Transverse colon (tissue), 4 donors: Measurements from ENCODE around the gene RAB11FIP3. TPM values are rescaled to one million over a fixed set of nuclear protein-coding genes. Genes with fewer than 3 reads are reported as not detected.

Experiments
- DNase-seq: peaks from one replicate; pipeline ENCODE4 v3.0.0-alpha.2; 2019
- H3K27ac ChIP-seq, 4 donors: fragments of 200-600 bp; sonication (generic); 2 replicates each; pipeline ENCODE4 v1.5.1; 2016 to 2018; ENCODE audit warnings: inconsistent platforms in 4 of 4
- H3K27me3 ChIP-seq: fragments of 200-600 bp; sonication (generic); 2 replicates; pipeline ENCODE4 v1.5.1; 2017; ENCODE audit warnings: inconsistent platforms
- H3K36me3 ChIP-seq, 4 donors: fragments of 200-600 bp; sonication (generic); 2 replicates each; pipeline ENCODE4 v1.5.1; 2017 to 2019; ENCODE audit warnings: inconsistent platforms in 4 of 4
- H3K4me1 ChIP-seq, 4 donors: fragments of 200-600 bp; sonication (generic); 2 replicates each; pipeline ENCODE4 v1.5.1; 2017 to 2020; ENCODE audit warnings: inconsistent platforms in 4 of 4
- H3K4me3 ChIP-seq, 4 donors: fragments of 200-600 bp; sonication (generic); 1 replicate in 1 of 4; 2 replicates in 3 of 4; pipeline versions ENCODE4 v1.5.1 to v1.6.1; 2017 to 2019; ENCODE audit warnings: inconsistent platforms in 4 of 4
- H3K9me3 ChIP-seq, 2 donors: fragments of 200-600 bp; sonication (generic); 2 replicates each; pipeline ENCODE4 v1.5.1; 2017 to 2019; ENCODE audit warnings: inconsistent platforms in 2 of 2
- EP300 ChIP-seq: sonication (generic); formaldehyde crosslinking; IDR thresholded peaks from one replicate; pipeline ENCODE4 v1.6.1; 2017; ENCODE audit warnings: antibody characterized with exemption, low read depth
- POLR2A ChIP-seq: fragments of 450-650 bp; IDR thresholded peaks from one replicate; pipeline ENCODE4 v1.6.1; 2016; ENCODE audit warnings: antibody characterized with exemption, mild to moderate bottlenecking, moderate library complexity
- POLR2AphosphoS5 ChIP-seq, 3 donors: sonication (generic); formaldehyde crosslinking; IDR thresholded peaks; one replicate each; pipeline ENCODE4 v1.6.1; 2016; ENCODE audit warnings: antibody characterized with exemption in 3 of 3
- WGBS, 2 donors: methylation state at CpG; one replicate each; pipeline ENCODE4 v1.1.5; 2018; ENCODE audit warnings: low coverage in 1 of 2; 5-methylcytosine and 5-hydroxymethylcytosine counted together
- in situ Hi-C, 4 donors: fragments of 200-750 bp; cut with MboI; loops; one replicate each; pipeline versions ENCODE4 v1.15.0 to v1.15.1; 2017; ENCODE audit warnings: low sequenced_read_pairs in 3 of 4, low pct_ligation_motif_present in 1 of 4, low pct_unique_long_range_greater_than_20kb in 1 of 4
- intact Hi-C: fragments of 100-400 bp; cut with DNase I; formaldehyde crosslinking; loops from one replicate; pipeline ENCODE4 v1.15.1; 2023; ENCODE audit warnings: low total_unique reads
- total RNA-seq, 4 donors: library from RNA; depleted of rRNA; stranded (reverse); fragments of >200 nt; gene quantifications; one replicate each; pipeline ENCODE4 v1.1.0, GENCODE V29; 2016
- TF ChIP-seq, protein P1 (sequence below), 5 experiments: fragments of 200-600 bp in 3 of 5; fragments of 450-650 bp in 2 of 5; sonication (generic) in 3 of 5; IDR thresholded peaks; 1 replicate in 2 of 5; 2 replicates in 3 of 5; pipeline ENCODE4 v1.5.1; 2016 to 2017; ENCODE audit warnings: antibody characterized with exemption in 5 of 5, inconsistent platforms in 3 of 5, mild to moderate bottlenecking in 2 of 5, moderate library complexity in 1 of 5

The RAB11FIP3 gene
- total RNA-seq, 4 donors from 2014 or later = 21.6 to 56.5 (median 42.2) TPM

DNA sequence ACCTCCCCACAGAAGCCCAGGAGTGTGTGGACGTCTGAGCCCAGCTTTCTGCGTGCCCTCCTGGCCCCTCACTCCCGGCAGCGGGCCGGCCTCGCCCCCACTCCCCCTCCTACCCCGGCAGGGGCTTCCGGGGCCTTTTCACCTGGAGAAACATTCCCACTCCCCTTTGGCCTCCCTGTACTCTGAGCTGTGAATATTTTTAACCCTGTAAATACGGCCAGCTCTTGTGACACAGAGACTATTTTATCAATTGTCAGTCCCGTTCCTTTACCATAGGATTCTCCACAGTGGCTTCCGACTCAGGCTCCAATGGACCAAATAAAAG is 128.8 kb downstream of the RAB11FIP3 start:
- in situ Hi-C loops = no loop called here
- H3K4me3 ChIP-seq = no peak overlapping the region
- H3K27ac ChIP-seq = no peak overlapping the region
- no peaks in the 10 kb centered on the region for H3K9me3 ChIP-seq
- 80% methylated on average over 11 of the region's 11 CpGs; no CpG with 5 or more reads in 1 of the 2 donors for WGBS, 2 donors
- peaks cover 0 to 20% (median 8%) of the 10 kb centered on the region in 4 donors for H3K36me3 ChIP-seq
- peaks cover 0 to 10% (median 3%) of the 10 kb centered on the region in 4 donors for H3K4me1 ChIP-seq
- no peak for DNase-seq
- peaks cover 33% of the 10 kb centered on the region for H3K27me3 ChIP-seq
- TF ChIP-seq POLR2A = no peak
- TF ChIP-seq, protein P1, sequence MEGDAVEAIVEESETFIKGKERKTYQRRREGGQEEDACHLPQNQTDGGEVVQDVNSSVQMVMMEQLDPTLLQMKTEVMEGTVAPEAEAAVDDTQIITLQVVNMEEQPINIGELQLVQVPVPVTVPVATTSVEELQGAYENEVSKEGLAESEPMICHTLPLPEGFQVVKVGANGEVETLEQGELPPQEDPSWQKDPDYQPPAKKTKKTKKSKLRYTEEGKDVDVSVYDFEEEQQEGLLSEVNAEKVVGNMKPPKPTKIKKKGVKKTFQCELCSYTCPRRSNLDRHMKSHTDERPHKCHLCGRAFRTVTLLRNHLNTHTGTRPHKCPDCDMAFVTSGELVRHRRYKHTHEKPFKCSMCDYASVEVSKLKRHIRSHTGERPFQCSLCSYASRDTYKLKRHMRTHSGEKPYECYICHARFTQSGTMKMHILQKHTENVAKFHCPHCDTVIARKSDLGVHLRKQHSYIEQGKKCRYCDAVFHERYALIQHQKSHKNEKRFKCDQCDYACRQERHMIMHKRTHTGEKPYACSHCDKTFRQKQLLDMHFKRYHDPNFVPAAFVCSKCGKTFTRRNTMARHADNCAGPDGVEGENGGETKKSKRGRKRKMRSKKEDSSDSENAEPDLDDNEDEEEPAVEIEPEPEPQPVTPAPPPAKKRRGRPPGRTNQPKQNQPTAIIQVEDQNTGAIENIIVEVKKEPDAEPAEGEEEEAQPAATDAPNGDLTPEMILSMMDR (IDR thresholded peaks at IDR 0.05) = no peak
- TF ChIP-seq POLR2AphosphoS5 (IDR thresholded peaks at IDR 0.05) = no peak
- TF ChIP-seq EP300 = no peak
- intact Hi-C loops = no loop called here

GRCh38 chr16:554640-555365 is 129.4 kb downstream of the RAB11FIP3 start:
- DNase-seq = peak; percentile 34
- WGBS, 2 donors = 67% methylated on average over 33 of the region's 54 CpGs; no CpG with 5 or more reads in 1 of the 2 donors
- peaks cover 0 to 15% (median 7%) of the 10 kb centered on the region in 4 donors for H3K36me3 ChIP-seq
- TF ChIP-seq EP300 (no peak), POLR2AphosphoS5 (IDR thresholded peaks at IDR 0.05) (no peak), POLR2A (no peak)
- TF ChIP-seq, protein P1 (IDR thresholded peaks at IDR 0.05) = no peak
- peaks cover 38% of the 10 kb centered on the region for H3K27me3 ChIP-seq
- intact Hi-C loops = no loop called here
- H3K4me1 ChIP-seq = peaks cover 0 to 14% (median 7%) of the 10 kb centered on the region in 4 donors
- H3K4me3 ChIP-seq = no peak overlapping the region
- in situ Hi-C loops = no loop called here
- no peaks in the 10 kb centered on the region for H3K9me3 ChIP-seq
- H3K27ac ChIP-seq = no peak overlapping the region

DNA sequence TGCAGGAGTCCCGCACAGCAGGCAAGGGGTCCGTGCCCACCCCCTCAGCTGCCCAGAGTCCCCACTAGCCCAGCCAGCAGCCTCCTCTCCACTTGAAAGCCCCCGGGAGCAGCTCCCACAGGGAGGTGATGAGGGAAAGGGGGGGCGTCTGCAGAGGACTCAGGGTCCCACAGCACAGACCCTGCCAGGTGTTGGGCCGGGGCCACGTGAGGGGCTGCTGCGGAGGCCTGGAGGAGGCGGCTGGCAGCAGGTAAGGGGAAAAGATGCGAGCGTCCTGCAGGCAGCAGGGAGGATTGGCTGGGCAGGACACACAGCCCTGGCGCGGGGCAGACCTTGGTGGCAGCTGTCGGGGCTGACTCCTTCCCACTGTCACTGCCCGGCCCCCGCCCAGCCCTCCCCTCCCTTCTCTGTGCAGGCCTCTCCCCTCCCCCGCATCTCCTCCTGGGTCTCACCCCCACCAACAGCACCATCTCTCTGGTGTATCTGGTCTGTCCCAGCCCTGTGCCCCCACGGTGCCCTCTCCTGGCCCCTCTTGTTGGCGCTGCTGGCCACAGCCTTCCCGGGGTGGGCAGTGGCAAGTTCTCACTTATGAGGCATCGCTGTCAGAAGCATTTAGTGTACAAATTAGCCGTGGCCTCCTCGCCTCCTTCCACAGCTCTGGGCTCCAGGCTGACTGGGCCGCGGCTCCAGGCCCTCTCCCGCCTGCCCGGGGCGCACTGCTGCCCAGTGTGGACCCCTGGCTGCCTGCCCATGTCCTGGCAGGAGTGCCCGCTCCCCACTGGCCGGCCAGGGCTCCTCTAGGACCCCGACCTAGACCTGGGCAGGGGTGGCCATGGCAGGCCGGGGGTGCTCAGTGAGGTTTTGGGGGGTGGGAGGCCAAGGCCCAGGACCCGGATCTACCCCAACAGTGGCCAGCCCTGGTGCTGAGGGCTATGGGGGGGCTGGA is 130.4 kb downstream of the RAB11FIP3 start:
- intact Hi-C loops (no loop called here), in situ Hi-C loops (no loop called here)
- 61% methylated on average over 27 of the region's 32 CpGs; no CpG with 5 or more reads in 1 of the 2 donors for WGBS, 2 donors
- Histone ChIP-seq H3K27me3 (peaks cover 47% of the 10 kb centered on the region), H3K27ac (no peak overlapping the region), H3K4me3 (no peak overlapping the region), H3K9me3 (no peaks in the 10 kb centered on the region), H3K36me3 (peaks cover 0 to 15% (median 5%) of the 10 kb centered on the region in 4 donors), H3K4me1 (peaks cover 0 to 15% (median 9%) of the 10 kb centered on the region in 4 donors)
- no peak for DNase-seq
- TF ChIP-seq EP300 (no peak), POLR2AphosphoS5 (IDR thresholded peaks at IDR 0.05) (no peak), POLR2A (no peak)
- TF ChIP-seq, protein P1 (IDR thresholded peaks at IDR 0.05) = no peak
